Activated CD8-positive, alpha-beta T cell treated with anti-CD3 and anti-CD28 coated beads, Interleukin-2, amount 10 ng/mL, durations not matched to agents 7 days and 5 days (primary cell): ENCODE data around the gene RPS2. TPM values are rescaled to one million over a fixed set of nuclear protein-coding genes. Genes with fewer than 3 reads are reported as not detected.
"Not testable (repeated sequence)": the region's sequence is repeated elsewhere in the genome, so short reads cannot be mapped to it uniquely, and the experiment has no call there.

Experiments
- ATAC-seq: fragments of 150-1000 bp; cut with Tn5 transposase; one replicate; pipeline ENCODE4 v1.10.0; 2021; ENCODE audit warnings: moderate library complexity
- CTCF ChIA-PET: fragments of 350-600 bp; sonication (Branson Sonifier 250); formaldehyde crosslinking; loops from one replicate; lab custom pipeline; 2021; ENCODE audit warnings: antibody characterized with exemption; lab: Charles Lee
- POLR2A ChIA-PET: fragments of 350-600 bp; sonication (Branson Sonifier 250); formaldehyde crosslinking; loops from one replicate; lab custom pipeline; 2021; ENCODE audit warnings: antibody characterized with exemption; lab: Charles Lee
- DNase-seq: peaks from one replicate; pipeline ENCODE4 v3.0.0-alpha.2; 2020
- H3K27ac Mint-ChIP-seq: one replicate; pipeline ENCODE4 v1.8.0; 2021; ENCODE audit warnings: mild to moderate bottlenecking, mixed read lengths
- H3K27me3 Mint-ChIP-seq: one replicate; pipeline ENCODE4 v1.8.0; 2021; ENCODE audit warnings: low read depth, mixed read lengths
- H3K36me3 Mint-ChIP-seq: one replicate; pipeline ENCODE4 v1.8.0; 2021; ENCODE audit warnings: low read depth, mixed read lengths
- H3K4me1 Mint-ChIP-seq: one replicate; pipeline ENCODE4 v1.8.0; 2021; ENCODE audit warnings: low read depth, mixed read lengths
- H3K4me3 Mint-ChIP-seq: one replicate; pipeline ENCODE4 v1.8.0; 2021; ENCODE audit warnings: mild to moderate bottlenecking, mixed read lengths
- H3K9me3 Mint-ChIP-seq: one replicate; pipeline ENCODE4 v1.8.0; 2022; ENCODE audit warnings: mixed read lengths; ENCODE audit not compliant: insufficient read depth
- total RNA-seq, 2 experiments: library from RNA; stranded (reverse); gene quantifications; one replicate each; pipeline ENCODE4 v1.2.3, GENCODE V29; 2021

The RPS2 gene
- 1,000 to 10,000 TPM; 2,821 to 2,910 TPM for total RNA-seq

GRCh38 chr16:1964506-1965395 lies at the start of gene RPS2:
TSS of gene RPS2 (minus strand) at chr16:1964826. CDS start at chr16:1964625, 201 bp downstream.
- Mint-ChIP-seq H3K27ac (peak within 1 kb of the TSS; percentile 96), H3K4me3 (peak within 1 kb of the TSS; percentile 96), H3K9me3 (no peaks in the 10 kb centered on the region), H3K36me3 (peaks cover 50% of the 10 kb centered on the region), H3K4me1 (peaks cover 47% of the 10 kb centered on the region), H3K27me3 (no peaks in the 10 kb centered on the region)
- ATAC-seq: peak; percentile 83
- peak; percentile 99 for DNase-seq
- ChIA-PET CTCF (interaction anchor here (0.6 to 1.9 kb wide), 4 partner anchors 19 to 101 kb away, joined by 3 to 6 read pairs (median 4); partner anchors contain the start of genes GFER and MSRB1), POLR2A (interaction anchor here (0.6 to 4.3 kb wide), 29 partner anchors 9 to 1376 kb away, joined by 3 to 44 read pairs (median 5); partner anchors contain the start of genes FAHD1, GFER, HAGH and KCTD5)

- ChIA-PET CTCF (interaction anchor here (1.0 to 2.2 kb wide), 6 partner anchors 9 to 182 kb away, joined by 3 to 9 read pairs (median 4); partner anchors contain the start of gene GFER), POLR2A (interaction anchor here (1.4 kb wide), 1 partner anchor 71 kb away, joined by 4 read pairs; the partner anchor contains the start of gene MSRB1)
- no peaks in the 10 kb centered on the region for H3K27me3 Mint-ChIP-seq
- peaks cover 9% of the 10 kb centered on the region for H3K36me3 Mint-ChIP-seq
- peaks cover 9% of the 10 kb centered on the region for H3K4me1 Mint-ChIP-seq
- no peak overlapping the region for H3K4me3 Mint-ChIP-seq
- ATAC-seq (no peak), DNase-seq (no peak)
- no peak overlapping the region for H3K27ac Mint-ChIP-seq
- H3K9me3 Mint-ChIP-seq: no peaks in the 10 kb centered on the region
Observed at GRCh38 chr16:2013527-2013926, 48.9 kb upstream of the RPS2 start.

- ChIA-PET CTCF (interaction anchor here (1.4 kb wide), 1 partner anchor 8 kb away, joined by 5 read pairs; no protein-coding TSS in a partner anchor), POLR2A (interaction anchor here (1.2 to 1.5 kb wide), 2 partner anchors 40 to 51 kb away, joined by 3 read pairs; partner anchors contain the start of gene TBL3)
- peaks cover 19% of the 10 kb centered on the region for H3K36me3 Mint-ChIP-seq
- H3K27ac Mint-ChIP-seq, H3K27me3 Mint-ChIP-seq, H3K9me3 Mint-ChIP-seq, ATAC-seq, DNase-seq, H3K4me3 Mint-ChIP-seq: not testable (repeated sequence)
- peaks cover 26% of the 10 kb centered on the region for H3K4me1 Mint-ChIP-seq
Observed at GRCh38 chr16:2011726-2012125, 47.1 kb upstream of the RPS2 start.

GRCh38 chr16:2009791-2010510 lies 45.3 kb upstream of the RPS2 start, which contains the start of gene ZNF598:
TSS of gene ZNF598 (minus strand) at chr16:2009821.
- Mint-ChIP-seq H3K4me1 (peaks cover 35% of the 10 kb centered on the region), H3K4me3 (peak within 1 kb of the TSS; percentile 84), H3K27ac (peak within 1 kb of the TSS; percentile 90), H3K36me3 (peaks cover 24% of the 10 kb centered on the region), H3K27me3 (no peaks in the 10 kb centered on the region), H3K9me3 (no peaks in the 10 kb centered on the region)
- peak; percentile 92 for ATAC-seq
- ChIA-PET POLR2A (interaction anchor here (1.2 kb wide), 1 partner anchor 17 kb away, joined by 4 read pairs; no protein-coding TSS in a partner anchor), CTCF (no interaction called here)
- peak; percentile 83 for DNase-seq

GRCh38 chr16:2009164-2009711 lies 44.6 kb upstream of the RPS2 start:
- Mint-ChIP-seq H3K4me1 (peaks cover 37% of the 10 kb centered on the region), H3K27me3 (no peaks in the 10 kb centered on the region), H3K36me3 (peaks cover 26% of the 10 kb centered on the region), H3K4me3 (peak overlapping the region; percentile 84), H3K9me3 (no peaks in the 10 kb centered on the region), H3K27ac (peak overlapping the region; percentile 88)
- ChIA-PET CTCF (interaction anchor here (0.7 to 2.5 kb wide), 3 partner anchors 13 to 142 kb away, joined by 3 to 12 read pairs (median 3); no protein-coding TSS in a partner anchor), POLR2A (interaction anchor here (0.6 to 2.2 kb wide), 7 partner anchors 16 to 197 kb away, joined by 3 to 16 read pairs (median 4); partner anchors contain the start of genes NTHL1, TRAF7 and TSC2)
- DNase-seq: peak; percentile 33
- peak; percentile 59 for ATAC-seq

GRCh38 chr16:2008631-2009163 lies 44.1 kb upstream of the RPS2 start:
- ChIA-PET POLR2A (interaction anchor here (0.6 to 2.2 kb wide), 7 partner anchors 16 to 198 kb away, joined by 3 to 16 read pairs (median 4); partner anchors contain the start of genes NTHL1, TRAF7 and TSC2), CTCF (interaction anchor here (0.7 to 2.5 kb wide), 6 partner anchors 8 to 143 kb away, joined by 3 to 12 read pairs (median 4); no protein-coding TSS in a partner anchor)
- Mint-ChIP-seq H3K9me3 (no peaks in the 10 kb centered on the region), H3K4me3 (peak overlapping the region; percentile 84), H3K27me3 (no peaks in the 10 kb centered on the region), H3K4me1 (peaks cover 41% of the 10 kb centered on the region), H3K36me3 (peaks cover 26% of the 10 kb centered on the region), H3K27ac (peak overlapping the region; percentile 88)
- DNase-seq: peak; percentile 59
- ATAC-seq: peak; percentile 7

GRCh38 chr16:2008009-2008526 lies 43.4 kb upstream of the RPS2 start:
- no peak for ATAC-seq
- peak; percentile 47 for DNase-seq
- H3K27ac Mint-ChIP-seq: peak overlapping the region; percentile 88
- no peaks in the 10 kb centered on the region for H3K9me3 Mint-ChIP-seq
- peak overlapping the region; percentile 84 for H3K4me3 Mint-ChIP-seq
- H3K4me1 Mint-ChIP-seq: peaks cover 41% of the 10 kb centered on the region
- no peaks in the 10 kb centered on the region for H3K27me3 Mint-ChIP-seq
- H3K36me3 Mint-ChIP-seq: peaks cover 26% of the 10 kb centered on the region
- CTCF ChIA-PET: interaction anchor here (0.7 to 2.5 kb wide), 6 partner anchors 8 to 147 kb away, joined by 3 to 12 read pairs (median 4); no protein-coding TSS in a partner anchor
- POLR2A ChIA-PET: interaction anchor here (1.1 to 2.2 kb wide), 3 partner anchors 40 to 198 kb away, joined by 3 to 16 read pairs (median 5); partner anchors contain the start of genes NTHL1, TRAF7 and TSC2

- peaks cover 29% of the 10 kb centered on the region for H3K36me3 Mint-ChIP-seq
- H3K27ac Mint-ChIP-seq: peak overlapping the region; percentile 88
- ChIA-PET CTCF (interaction anchor here (0.7 to 2.5 kb wide), 6 partner anchors 9 to 148 kb away, joined by 3 to 12 read pairs (median 4); no protein-coding TSS in a partner anchor), POLR2A (interaction anchor here (2.2 kb wide), 1 partner anchor 40 kb away, joined by 5 read pairs; the partner anchor contains the start of genes NTHL1 and TSC2)
- peak overlapping the region; percentile 84 for H3K4me3 Mint-ChIP-seq
- H3K9me3 Mint-ChIP-seq: no peaks in the 10 kb centered on the region
- peaks cover 41% of the 10 kb centered on the region for H3K4me1 Mint-ChIP-seq
- DNase-seq: no peak
- ATAC-seq: no peak
- H3K27me3 Mint-ChIP-seq: no peaks in the 10 kb centered on the region
Observed at GRCh38 chr16:2007081-2007836, 42.6 kb upstream of the RPS2 start.

GRCh38 chr16:2006317-2006716 lies 41.7 kb upstream of the RPS2 start:
- ChIA-PET POLR2A (no interaction called here), CTCF (no interaction called here)
- ATAC-seq (no peak), DNase-seq (no peak)
- H3K4me3 Mint-ChIP-seq: peak overlapping the region; percentile 10
- H3K27ac Mint-ChIP-seq: peak overlapping the region; percentile 74
- peaks cover 32% of the 10 kb centered on the region for H3K36me3 Mint-ChIP-seq
- peaks cover 41% of the 10 kb centered on the region for H3K4me1 Mint-ChIP-seq
- no peaks in the 10 kb centered on the region for H3K9me3 Mint-ChIP-seq
- no peaks in the 10 kb centered on the region for H3K27me3 Mint-ChIP-seq
